ENCODE measurements around the gene MXD3. TPM values are rescaled to one million over a fixed set of nuclear protein-coding genes. Genes with fewer than 3 reads are reported as not detected.

The MXD3 gene
- total RNA-seq, 2 experiments from 2014 or later: 45.0 to 51.7 TPM

- H3K4me3 Mint-ChIP-seq: no peak overlapping the region
- H3K4me1 Mint-ChIP-seq (ENCODE audit: low read depth): peaks cover 2% of the 10 kb centered on the region
- H3K27ac Mint-ChIP-seq: no peak overlapping the region
- H3K27me3 Mint-ChIP-seq (ENCODE audit: low read depth): no peaks in the 10 kb centered on the region
- H3K36me3 Mint-ChIP-seq (ENCODE audit: low read depth): peaks cover 22% of the 10 kb centered on the region
- DNase-seq: no peak
- intact Hi-C loops (cut with micrococcal nuclease): no loop called here
- no peaks in the 10 kb centered on the region for H3K9me3 Mint-ChIP-seq
- CTCF ChIA-PET: no interaction called here
These were observed 20.6 kb upstream of the MXD3 start for GRCh38 chr5:177332031-177332895.

GRCh38 chr5:177330991-177331842 lies 19.5 kb upstream of the MXD3 start:
- no peaks in the 10 kb centered on the region for H3K9me3 Mint-ChIP-seq
- H3K4me3 Mint-ChIP-seq: no peak overlapping the region
- CTCF ChIA-PET: interaction anchor here (0.5 to 1.0 kb wide), 2 partner anchors 12 to 320 kb away, joined by 3 read pairs; no protein-coding TSS in a partner anchor
- H3K4me1 Mint-ChIP-seq (ENCODE audit: low read depth): peaks cover 2% of the 10 kb centered on the region
- DNase-seq: no peak
- H3K27me3 Mint-ChIP-seq (ENCODE audit: low read depth): no peaks in the 10 kb centered on the region
- H3K27ac Mint-ChIP-seq: no peak overlapping the region
- H3K36me3 Mint-ChIP-seq (ENCODE audit: low read depth): peaks cover 19% of the 10 kb centered on the region
- intact Hi-C loops (cut with micrococcal nuclease): no loop called here

GRCh38 chr5:177329883-177330282 lies 18.2 kb upstream of the MXD3 start:
- CTCF ChIA-PET: interaction anchor here (1.0 kb wide), 1 partner anchor 11 kb away, joined by 3 read pairs; no protein-coding TSS in a partner anchor
- H3K27me3 Mint-ChIP-seq (ENCODE audit: low read depth): no peaks in the 10 kb centered on the region
- peaks cover 2% of the 10 kb centered on the region for H3K4me1 Mint-ChIP-seq (ENCODE audit: low read depth)
- no peak overlapping the region for H3K4me3 Mint-ChIP-seq
- H3K27ac Mint-ChIP-seq: no peak overlapping the region
- intact Hi-C loops (cut with micrococcal nuclease): no loop called here
- DNase-seq: no peak
- H3K36me3 Mint-ChIP-seq (ENCODE audit: low read depth): peaks cover 15% of the 10 kb centered on the region
- no peaks in the 10 kb centered on the region for H3K9me3 Mint-ChIP-seq

DNA sequence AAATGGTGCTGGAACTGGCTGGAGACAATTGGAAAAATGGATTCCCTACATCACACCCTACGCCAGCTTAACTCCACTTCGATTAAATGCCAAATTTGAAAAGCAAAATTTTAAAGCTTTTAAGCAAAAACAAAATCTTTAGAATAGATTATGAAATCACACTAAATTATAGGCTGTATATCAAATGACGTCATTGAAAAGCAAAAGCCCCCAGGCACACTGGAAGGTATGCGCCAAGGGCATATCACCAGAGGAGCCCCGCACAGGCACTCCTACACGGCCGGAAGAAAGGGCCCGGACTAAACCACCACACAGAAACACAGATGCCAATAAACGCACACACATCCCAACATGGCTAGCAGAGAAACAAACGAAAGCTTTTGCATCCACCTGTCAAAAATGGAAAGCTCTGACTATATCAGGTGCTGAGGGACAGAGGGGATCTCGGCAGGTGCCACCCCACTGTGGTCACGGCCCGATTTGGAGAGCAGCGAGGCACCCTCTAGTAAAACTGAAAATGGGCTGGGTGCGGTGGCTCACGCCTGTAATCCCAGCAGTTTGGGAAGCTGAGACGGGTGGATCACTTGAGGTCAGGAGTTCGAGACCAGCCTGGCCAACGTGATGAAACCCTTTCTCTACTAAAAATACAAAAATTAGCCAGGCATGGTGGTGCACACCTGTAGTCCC lies 17.0 kb upstream of the MXD3 start:
- H3K4me3 Mint-ChIP-seq: no peak overlapping the region
- intact Hi-C loops (cut with micrococcal nuclease): no loop called here
- no peak for DNase-seq
- peaks cover 2% of the 10 kb centered on the region for H3K4me1 Mint-ChIP-seq (ENCODE audit: low read depth)
- no peak overlapping the region for H3K27ac Mint-ChIP-seq
- H3K36me3 Mint-ChIP-seq (ENCODE audit: low read depth): peaks cover 13% of the 10 kb centered on the region
- H3K27me3 Mint-ChIP-seq (ENCODE audit: low read depth): no peaks in the 10 kb centered on the region
- no peaks in the 10 kb centered on the region for H3K9me3 Mint-ChIP-seq
- CTCF ChIA-PET: interaction anchor here (1.5 to 2.2 kb wide), 4 partner anchors 11 to 74 kb away, joined by 4 to 12 read pairs (median 8); no protein-coding TSS in a partner anchor

- DNase-seq: peak; percentile 26
- Mint-ChIP-seq H3K27ac (peak overlapping the region; percentile 5), H3K9me3 (no peaks in the 10 kb centered on the region), H3K27me3 (ENCODE audit: low read depth) (no peaks in the 10 kb centered on the region), H3K4me1 (ENCODE audit: low read depth) (peaks cover 2% of the 10 kb centered on the region), H3K4me3 (no peak overlapping the region), H3K36me3 (ENCODE audit: low read depth) (peaks cover 9% of the 10 kb centered on the region)
- intact Hi-C loops (cut with micrococcal nuclease): no loop called here
- CTCF ChIA-PET: interaction anchor here (0.7 to 2.2 kb wide), 6 partner anchors 10 to 75 kb away, joined by 4 to 12 read pairs (median 5); no protein-coding TSS in a partner anchor
These were observed 16.1 kb upstream of the MXD3 start for GRCh38 chr5:177327539-177328522.

DNA sequence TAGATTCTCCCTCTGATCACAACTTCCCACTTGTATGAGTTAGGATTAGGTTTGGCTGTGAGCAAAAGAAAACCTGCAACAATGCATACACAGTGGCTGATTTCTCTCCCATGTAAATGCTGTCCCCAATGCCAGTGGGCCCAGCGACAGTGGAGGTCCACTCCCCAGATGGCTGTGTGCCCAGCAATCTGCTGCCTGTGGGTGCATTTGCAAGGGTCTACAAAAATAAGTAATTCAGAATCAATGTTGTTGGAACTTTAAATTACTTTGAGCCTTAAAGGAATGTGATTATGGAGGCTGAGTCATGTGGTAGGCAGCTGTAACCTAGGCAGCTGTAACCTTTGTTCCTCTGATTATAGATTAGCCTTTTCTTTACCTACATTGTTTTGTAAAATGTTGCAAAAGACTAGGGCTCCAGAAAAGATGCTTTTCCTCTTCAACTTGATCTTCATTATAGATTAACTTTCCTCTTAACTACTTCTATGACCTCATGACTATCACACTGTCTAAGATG lies 14.2 kb upstream of the MXD3 start:
- Mint-ChIP-seq H3K9me3 (no peaks in the 10 kb centered on the region), H3K4me1 (ENCODE audit: low read depth) (peaks cover 2% of the 10 kb centered on the region), H3K4me3 (no peak overlapping the region), H3K27ac (no peak overlapping the region), H3K36me3 (ENCODE audit: low read depth) (peaks cover 8% of the 10 kb centered on the region), H3K27me3 (ENCODE audit: low read depth) (no peaks in the 10 kb centered on the region)
- DNase-seq: no peak
- CTCF ChIA-PET: interaction anchor here (0.6 kb wide), 1 partner anchor 47 kb away, joined by 3 read pairs; no protein-coding TSS in a partner anchor
- intact Hi-C loops (cut with micrococcal nuclease): no loop called here

DNA sequence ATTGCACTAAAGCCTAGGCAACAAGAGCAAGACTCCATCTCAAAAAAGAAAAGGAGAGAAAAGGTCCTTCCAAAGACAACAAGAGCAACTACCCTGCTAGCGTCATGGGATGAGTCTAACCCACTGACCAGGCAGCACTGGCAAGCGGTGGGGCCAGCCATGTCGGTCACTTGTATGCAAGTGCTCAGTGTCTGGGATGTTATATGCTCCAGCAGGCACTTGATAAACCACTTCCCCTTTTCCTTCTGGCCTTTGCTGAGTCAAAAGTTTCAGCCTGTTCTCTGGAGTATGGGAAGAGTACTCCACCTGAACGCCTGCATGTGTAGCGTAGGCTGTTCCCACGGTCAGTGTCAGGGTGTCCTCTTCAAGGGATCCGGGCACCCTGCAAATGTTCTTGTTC lies 9.2 kb upstream of the MXD3 start:
- H3K27ac Mint-ChIP-seq: no peak overlapping the region
- no peak for DNase-seq
- H3K36me3 Mint-ChIP-seq (ENCODE audit: low read depth): peaks cover 3% of the 10 kb centered on the region
- H3K27me3 Mint-ChIP-seq (ENCODE audit: low read depth): no peaks in the 10 kb centered on the region
- CTCF ChIA-PET: interaction anchor here (0.6 to 1.3 kb wide), 2 partner anchors 48 to 62 kb away, joined by 3 to 4 read pairs; no protein-coding TSS in a partner anchor
- no peak overlapping the region for H3K4me3 Mint-ChIP-seq
- H3K4me1 Mint-ChIP-seq (ENCODE audit: low read depth): peaks cover 16% of the 10 kb centered on the region
- peaks cover 2% of the 10 kb centered on the region for H3K9me3 Mint-ChIP-seq
- intact Hi-C loops (cut with micrococcal nuclease): no loop called here

DNA sequence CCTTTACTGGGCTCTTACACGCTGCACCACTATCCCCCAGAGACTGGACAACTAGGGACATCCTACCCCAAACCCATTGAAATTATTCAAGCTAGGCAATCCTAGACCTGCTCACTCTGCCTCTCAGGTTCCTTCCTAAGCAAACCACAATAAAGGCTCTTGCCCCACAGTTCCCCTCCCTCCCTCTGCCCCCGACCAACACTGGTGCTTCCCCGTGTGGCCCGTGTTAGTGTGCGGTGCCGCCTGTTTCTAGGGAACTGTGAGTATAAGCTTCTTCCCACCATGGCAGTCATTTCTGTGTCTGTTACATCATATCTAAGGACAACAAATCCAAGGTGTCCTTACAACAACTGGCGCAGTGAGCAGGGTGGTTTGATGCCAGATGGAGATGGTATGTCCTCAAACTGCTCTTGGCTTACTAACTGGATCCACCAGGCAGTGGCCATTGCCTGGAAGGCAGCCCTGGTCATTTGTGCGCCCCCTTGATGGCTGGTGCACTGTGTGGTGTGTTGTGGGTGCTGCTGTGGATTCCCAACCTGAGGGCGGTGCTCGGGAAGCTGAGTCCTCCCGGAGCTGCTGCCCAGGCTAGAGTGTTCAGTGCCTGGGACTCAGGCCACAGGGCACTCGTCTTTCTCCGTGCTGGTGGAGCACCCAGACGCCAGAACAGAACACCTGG lies 8.4 kb upstream of the MXD3 start:
- Mint-ChIP-seq H3K36me3 (ENCODE audit: low read depth) (peaks cover 3% of the 10 kb centered on the region), H3K9me3 (peaks cover 2% of the 10 kb centered on the region), H3K4me1 (ENCODE audit: low read depth) (peaks cover 16% of the 10 kb centered on the region), H3K27me3 (ENCODE audit: low read depth) (no peaks in the 10 kb centered on the region), H3K27ac (no peak overlapping the region), H3K4me3 (no peak overlapping the region)
- DNase-seq: peak; percentile 55
- intact Hi-C loops (cut with micrococcal nuclease): loop anchor here (2.0 to 10.0 kb wide), 2 partner anchors 181 to 675 kb away; partner anchors contain the start of gene TSPAN17
- CTCF ChIA-PET: interaction anchor here (0.8 to 5.3 kb wide), 7 partner anchors 11 to 181 kb away, joined by 3 to 42 read pairs (median 4); no protein-coding TSS in a partner anchor

GRCh38 chr5:177317959-177318377 lies 6.3 kb upstream of the MXD3 start:
- Mint-ChIP-seq H3K36me3 (ENCODE audit: low read depth) (peaks cover 3% of the 10 kb centered on the region), H3K27ac (no peak overlapping the region), H3K9me3 (peaks cover 2% of the 10 kb centered on the region), H3K27me3 (ENCODE audit: low read depth) (no peaks in the 10 kb centered on the region), H3K4me1 (ENCODE audit: low read depth) (peaks cover 19% of the 10 kb centered on the region), H3K4me3 (no peak overlapping the region)
- peak; percentile 90 for DNase-seq
- intact Hi-C loops (cut with micrococcal nuclease): loop anchor here (1.0 to 10.0 kb wide), 5 partner anchors 64 to 673 kb away; partner anchors contain the start of gene TSPAN17
- CTCF ChIA-PET: interaction anchor here (0.6 to 5.3 kb wide), 25 partner anchors 8 to 208 kb away, joined by 3 to 42 read pairs (median 5); partner anchors contain the start of gene PDLIM7

GRCh38 chr5:177316005-177316404 lies 4.3 kb upstream of the MXD3 start:
- intact Hi-C loops (cut with micrococcal nuclease): loop anchor here (10.0 kb wide), 1 partner anchor 671 kb away; the partner anchor contains the start of gene TSPAN17
- H3K36me3 Mint-ChIP-seq (ENCODE audit: low read depth): peaks cover 4% of the 10 kb centered on the region
- peaks cover under 1% of the 10 kb centered on the region for H3K27me3 Mint-ChIP-seq (ENCODE audit: low read depth)
- H3K4me1 Mint-ChIP-seq (ENCODE audit: low read depth): peaks cover 23% of the 10 kb centered on the region
- no peak overlapping the region for H3K27ac Mint-ChIP-seq
- H3K4me3 Mint-ChIP-seq: no peak overlapping the region
- peaks cover 2% of the 10 kb centered on the region for H3K9me3 Mint-ChIP-seq
- CTCF ChIA-PET: interaction anchor here (0.9 to 5.3 kb wide), 8 partner anchors 20 to 185 kb away, joined by 3 to 42 read pairs (median 4); partner anchors contain the start of gene RGS14
- DNase-seq: no peak
